ENCODE data around the gene RHBDL2.

Gene RHBDL2

GRCh38 chr1:38896169-38896568, 45.5 kb downstream of the RHBDL2 start:
- TF ChIP-seq, protein P1, sequence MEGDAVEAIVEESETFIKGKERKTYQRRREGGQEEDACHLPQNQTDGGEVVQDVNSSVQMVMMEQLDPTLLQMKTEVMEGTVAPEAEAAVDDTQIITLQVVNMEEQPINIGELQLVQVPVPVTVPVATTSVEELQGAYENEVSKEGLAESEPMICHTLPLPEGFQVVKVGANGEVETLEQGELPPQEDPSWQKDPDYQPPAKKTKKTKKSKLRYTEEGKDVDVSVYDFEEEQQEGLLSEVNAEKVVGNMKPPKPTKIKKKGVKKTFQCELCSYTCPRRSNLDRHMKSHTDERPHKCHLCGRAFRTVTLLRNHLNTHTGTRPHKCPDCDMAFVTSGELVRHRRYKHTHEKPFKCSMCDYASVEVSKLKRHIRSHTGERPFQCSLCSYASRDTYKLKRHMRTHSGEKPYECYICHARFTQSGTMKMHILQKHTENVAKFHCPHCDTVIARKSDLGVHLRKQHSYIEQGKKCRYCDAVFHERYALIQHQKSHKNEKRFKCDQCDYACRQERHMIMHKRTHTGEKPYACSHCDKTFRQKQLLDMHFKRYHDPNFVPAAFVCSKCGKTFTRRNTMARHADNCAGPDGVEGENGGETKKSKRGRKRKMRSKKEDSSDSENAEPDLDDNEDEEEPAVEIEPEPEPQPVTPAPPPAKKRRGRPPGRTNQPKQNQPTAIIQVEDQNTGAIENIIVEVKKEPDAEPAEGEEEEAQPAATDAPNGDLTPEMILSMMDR (IDR thresholded peaks at IDR 0.05; ENCODE audit: low read depth, low read length): no peak
- TF ChIP-seq MYC (IDR thresholded peaks at IDR 0.05; ENCODE audit: low read depth, low read length) (no peak), MAX (IDR thresholded peaks at IDR 0.05; ENCODE audit: low read depth, low read length) (no peak), POLR2A (IDR thresholded peaks at IDR 0.05; ENCODE audit: extremely low read depth, insufficient read length) (no peak)
- no peak overlapping the region for H3K4me3 ChIP-seq (ENCODE audit: low read depth, low read length)
- no peak for DNase-seq (ENCODE audit: low read depth)

DNA sequence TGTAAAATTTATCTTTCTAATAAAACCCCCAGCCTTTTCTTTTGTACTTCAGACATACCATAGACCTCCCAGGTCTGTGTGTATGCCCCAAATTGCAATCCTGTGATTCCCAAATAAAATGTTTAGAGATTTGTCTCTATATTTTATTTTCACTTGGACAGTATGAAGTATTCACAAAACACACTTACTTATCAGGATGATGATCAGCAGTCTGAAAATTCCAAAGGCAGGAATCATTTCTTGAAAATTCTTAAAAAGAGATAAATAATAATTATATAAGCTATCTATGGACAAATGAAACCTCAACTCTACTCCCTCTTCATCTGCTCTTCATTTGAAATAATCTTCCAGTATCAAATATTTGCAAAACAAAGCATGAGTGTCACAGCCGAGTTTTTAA, 48.7 kb downstream of the RHBDL2 start:
- no peak overlapping the region for H3K4me3 ChIP-seq (ENCODE audit: low read depth, low read length)
- TF ChIP-seq, protein P1 (IDR thresholded peaks at IDR 0.05; ENCODE audit: low read depth, low read length): no peak
- TF ChIP-seq POLR2A (IDR thresholded peaks at IDR 0.05; ENCODE audit: extremely low read depth, insufficient read length): no peak
- TF ChIP-seq MYC (IDR thresholded peaks at IDR 0.05; ENCODE audit: low read depth, low read length): no peak
- no peak for TF ChIP-seq MAX (IDR thresholded peaks at IDR 0.05; ENCODE audit: low read depth, low read length)
- DNase-seq (ENCODE audit: low read depth): no peak

- no peak overlapping the region for H3K4me3 ChIP-seq (ENCODE audit: low read depth, low read length)
- DNase-seq (ENCODE audit: low read depth): no peak
These were observed 49.9 kb downstream of the RHBDL2 start for GRCh38 chr1:38891753-38892152.

DNA sequence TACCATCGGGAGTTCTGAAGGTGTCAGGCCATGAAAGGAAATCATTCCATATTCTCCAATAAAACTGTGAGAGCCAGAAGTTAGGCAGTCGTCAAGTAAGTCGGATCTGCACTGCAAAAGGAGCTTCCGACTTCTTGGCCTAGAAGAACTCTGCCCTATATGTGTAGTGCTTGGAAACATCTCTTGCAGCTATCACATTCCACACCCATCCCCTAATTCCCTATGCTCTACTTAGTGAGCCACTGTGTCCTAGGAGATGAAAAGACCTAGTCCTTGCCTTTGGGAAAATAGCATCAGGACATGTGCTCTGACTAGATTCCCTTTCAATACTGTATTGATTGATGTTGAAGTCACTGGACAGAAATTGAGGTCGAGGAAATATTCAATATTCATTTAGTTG, 52.0 kb downstream of the RHBDL2 start:
- H3K4me3 ChIP-seq (ENCODE audit: low read depth, low read length): no peak overlapping the region
- TF ChIP-seq POLR2A (IDR thresholded peaks at IDR 0.05; ENCODE audit: extremely low read depth, insufficient read length) (no peak), MYC (IDR thresholded peaks at IDR 0.05; ENCODE audit: low read depth, low read length) (no peak), MAX (IDR thresholded peaks at IDR 0.05; ENCODE audit: low read depth, low read length) (no peak)
- TF ChIP-seq, protein P1 (IDR thresholded peaks at IDR 0.05; ENCODE audit: low read depth, low read length): no peak
- no peak for DNase-seq (ENCODE audit: low read depth)

More at GRCh38 chr1:38891753-38892152, 49.9 kb downstream of the RHBDL2 start:
- TF ChIP-seq POLR2A (IDR thresholded peaks at IDR 0.05; ENCODE audit: extremely low read depth, insufficient read length): no peak
- TF ChIP-seq MAX (IDR thresholded peaks at IDR 0.05; ENCODE audit: low read depth, low read length): no peak
- TF ChIP-seq MYC (IDR thresholded peaks at IDR 0.05; ENCODE audit: low read depth, low read length): no peak
- TF ChIP-seq, protein P1 (IDR thresholded peaks at IDR 0.05; ENCODE audit: low read depth, low read length): no peak

GRCh38 chr1:38888423-38889333, 53.0 kb downstream of the RHBDL2 start:
- no peak for TF ChIP-seq MAX (IDR thresholded peaks at IDR 0.05; ENCODE audit: low read depth, low read length)
- TF ChIP-seq MYC (IDR thresholded peaks at IDR 0.05; ENCODE audit: low read depth, low read length): no peak
- TF ChIP-seq, protein P1 (IDR thresholded peaks at IDR 0.05; ENCODE audit: low read depth, low read length): no peak
- no peak for TF ChIP-seq POLR2A (IDR thresholded peaks at IDR 0.05; ENCODE audit: extremely low read depth, insufficient read length)
- H3K4me3 ChIP-seq (ENCODE audit: low read depth, low read length): no peak overlapping the region
- DNase-seq (ENCODE audit: low read depth): no peak

All from NB4 (cell line).